ENCODE measurements around the gene SYK. TPM values are rescaled to one million over a fixed set of nuclear protein-coding genes. Genes with fewer than 3 reads are reported as not detected.

The SYK gene
- total RNA-seq, 1 donor from 2014 or later: 26.7 TPM

DNA sequence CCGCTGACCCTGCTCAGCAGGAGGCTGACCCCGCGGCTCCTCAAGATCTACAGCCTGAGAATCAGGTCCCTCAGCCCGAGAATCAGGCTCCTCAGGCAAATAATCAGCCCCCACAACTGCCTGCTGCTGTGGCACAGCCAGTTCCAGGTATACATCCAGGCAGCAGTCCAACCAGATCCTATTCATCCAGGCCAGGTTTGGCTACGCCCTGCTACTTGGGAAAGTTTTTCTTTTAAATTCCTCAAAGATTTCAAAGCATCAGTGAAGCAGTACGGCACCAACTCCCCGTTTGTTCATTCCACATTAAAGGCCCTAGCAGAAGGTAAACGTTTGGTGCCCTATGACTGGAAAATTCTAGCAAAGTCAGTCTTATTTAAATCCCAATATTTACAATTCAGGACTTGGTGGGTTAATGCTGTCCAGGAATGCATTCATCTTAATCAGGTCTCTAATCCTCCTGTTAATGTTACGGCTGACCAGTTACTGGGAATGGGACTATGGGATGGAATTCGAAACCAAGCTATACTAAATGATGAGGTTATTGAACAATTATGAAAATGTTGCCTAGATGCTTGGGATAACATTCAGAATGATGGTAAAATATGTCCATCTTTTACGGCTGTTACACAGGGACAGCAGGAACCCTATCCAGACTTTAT lies 102.3 kb downstream of the SYK start:
- no peak for DNase-seq (ENCODE audit: low spot score)

DNA sequence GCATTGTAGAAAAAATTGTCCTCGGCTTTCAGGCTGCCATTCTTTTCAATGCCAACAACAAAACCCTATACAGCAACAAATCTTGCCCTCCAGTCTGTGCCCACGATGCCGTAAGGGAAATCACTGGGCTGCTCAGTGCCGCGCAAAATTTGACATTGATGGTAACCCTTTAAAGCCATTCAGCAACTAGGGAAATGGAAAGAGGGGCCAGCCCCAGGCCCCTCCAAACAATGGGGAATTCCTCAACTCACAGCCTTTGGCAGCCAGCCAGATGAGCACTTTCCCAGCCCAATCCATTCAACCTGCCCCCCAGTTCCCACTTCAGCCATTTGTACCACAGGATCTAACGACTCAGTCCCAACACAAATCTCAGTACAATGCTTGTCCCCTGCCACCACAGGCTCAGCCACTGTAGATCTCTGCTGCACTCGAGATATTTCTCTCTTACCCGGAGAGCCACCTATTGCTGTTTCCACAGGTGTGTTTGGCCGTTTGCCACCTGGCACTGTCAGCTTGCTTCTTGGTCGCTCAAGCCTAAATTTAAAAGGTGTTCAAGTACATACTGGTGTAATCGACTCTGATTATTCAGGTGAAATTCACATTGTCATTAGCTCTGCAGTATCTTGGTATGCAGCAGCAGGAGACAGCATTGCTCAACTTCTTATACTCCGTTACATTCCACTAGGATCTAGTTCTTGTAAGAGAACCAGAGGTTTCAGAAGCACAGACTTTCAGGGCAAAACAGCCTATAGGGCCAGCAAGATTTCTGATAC lies 103.3 kb downstream of the SYK start:
- no peak for DNase-seq (ENCODE audit: low spot score)

DNA sequence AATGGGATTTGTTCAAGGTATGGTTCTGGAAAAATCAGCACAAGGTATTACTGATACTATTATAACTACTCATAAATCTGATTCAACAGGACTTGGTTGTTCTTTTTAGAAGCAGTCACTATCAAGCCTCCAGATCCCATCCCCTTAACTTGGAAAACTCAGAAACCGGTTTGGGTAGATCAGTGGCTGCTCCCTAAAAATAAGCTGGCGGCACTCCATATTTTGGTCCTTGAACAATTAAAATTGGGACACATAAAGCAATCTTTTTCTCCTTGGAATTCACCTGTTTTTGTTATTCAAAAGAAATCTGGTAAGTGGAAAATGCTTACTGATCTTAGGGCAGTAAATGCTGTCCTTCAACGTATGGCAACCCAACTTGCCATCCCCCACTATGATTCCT lies 104.2 kb downstream of the SYK start:
- no peak for DNase-seq (ENCODE audit: low spot score)

DNA sequence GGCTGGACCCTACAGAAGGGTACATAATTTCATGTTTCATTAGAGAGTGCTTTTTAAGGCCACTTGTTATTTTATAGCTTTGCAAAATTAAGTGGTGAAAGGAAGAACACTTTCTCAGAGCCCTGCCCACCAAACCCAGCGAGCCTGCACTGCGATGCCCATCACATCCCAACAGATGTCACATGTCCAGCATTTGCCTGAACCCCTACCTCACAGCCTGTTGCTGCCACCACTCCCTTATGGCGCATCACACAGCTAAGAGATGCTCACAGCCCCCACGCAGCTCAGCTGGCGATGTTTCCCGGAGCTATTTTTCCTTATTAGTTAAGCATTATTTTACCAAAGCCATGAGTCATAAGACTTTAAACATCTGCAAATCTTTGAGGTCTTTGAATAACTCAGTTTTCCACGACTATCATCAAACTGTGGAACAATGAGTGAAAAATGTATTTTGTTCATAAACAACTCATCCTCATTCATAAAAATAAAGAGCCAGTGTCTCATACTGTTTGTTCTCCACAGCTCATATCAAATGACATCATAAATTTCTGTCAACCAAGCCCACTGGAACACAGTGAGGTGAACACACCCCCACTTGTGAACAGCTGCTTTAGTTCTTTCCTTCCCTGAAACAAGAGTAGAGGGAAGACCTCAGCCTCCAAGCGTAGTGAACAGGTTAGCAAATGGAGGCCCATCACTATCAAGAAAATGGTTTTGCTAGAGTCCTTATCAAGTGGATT lies 104.9 kb downstream of the SYK start:
- no peak for DNase-seq (ENCODE audit: low spot score)

DNA sequence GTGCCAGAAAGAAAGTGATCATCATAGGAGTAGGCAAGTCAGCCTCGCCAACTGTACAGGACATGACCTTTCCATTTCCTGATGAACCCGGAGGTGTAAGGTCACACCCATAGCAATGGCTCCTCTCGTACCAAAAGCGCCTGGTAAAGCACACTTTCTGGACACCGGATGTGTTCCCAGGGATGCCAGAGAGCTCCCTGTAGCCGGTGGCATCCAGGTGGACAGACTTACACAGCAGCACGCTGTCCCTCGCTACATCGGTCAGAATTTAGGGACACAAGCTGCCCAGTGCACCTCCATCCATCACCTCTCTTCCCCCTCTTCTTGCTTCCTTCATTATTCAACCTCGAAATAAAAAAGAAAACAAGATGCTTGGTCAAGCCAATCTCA lies 105.4 kb downstream of the SYK start:
- DNase-seq (ENCODE audit: low spot score): no peak

DNA sequence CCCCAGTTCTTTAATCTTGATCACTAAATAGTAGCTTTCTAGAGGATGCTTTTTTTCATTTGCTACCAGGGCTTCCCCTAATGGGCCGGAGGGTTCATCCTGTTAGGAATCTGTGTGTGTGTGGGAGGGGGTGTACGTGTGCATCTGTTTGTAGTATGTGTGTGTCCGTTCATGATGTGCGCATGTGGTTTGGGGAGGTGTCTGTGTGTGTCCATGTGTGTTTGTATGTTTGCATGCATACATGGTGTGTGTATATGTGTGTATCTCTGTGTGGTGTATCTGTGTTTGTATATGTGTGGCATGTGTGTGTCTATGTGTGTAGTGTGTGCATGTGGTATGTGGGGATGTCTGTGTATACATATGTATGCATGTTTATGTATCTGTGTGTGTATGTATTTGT lies 106.2 kb downstream of the SYK start:
- DNase-seq (ENCODE audit: low spot score): no peak

DNA sequence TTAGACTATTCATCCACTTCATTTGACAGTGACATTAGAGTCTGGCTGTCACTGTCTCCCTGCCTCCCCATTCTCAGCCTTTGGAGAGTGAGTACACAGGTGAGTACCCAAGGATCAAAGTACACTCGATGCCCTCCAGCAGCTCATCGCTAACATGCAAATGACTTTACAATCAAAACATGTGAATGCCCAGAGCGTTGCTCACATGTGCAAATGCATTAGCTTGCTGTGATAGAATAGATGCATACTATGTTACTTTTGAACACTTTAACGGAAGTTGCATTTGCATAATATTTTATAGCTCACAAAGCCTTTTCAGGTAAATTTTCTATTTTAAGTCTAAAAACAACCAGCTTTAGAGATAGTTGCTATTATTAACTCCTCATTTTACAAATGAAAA lies 107.6 kb downstream of the SYK start:
- no peak for DNase-seq (ENCODE audit: low spot score)

DNA sequence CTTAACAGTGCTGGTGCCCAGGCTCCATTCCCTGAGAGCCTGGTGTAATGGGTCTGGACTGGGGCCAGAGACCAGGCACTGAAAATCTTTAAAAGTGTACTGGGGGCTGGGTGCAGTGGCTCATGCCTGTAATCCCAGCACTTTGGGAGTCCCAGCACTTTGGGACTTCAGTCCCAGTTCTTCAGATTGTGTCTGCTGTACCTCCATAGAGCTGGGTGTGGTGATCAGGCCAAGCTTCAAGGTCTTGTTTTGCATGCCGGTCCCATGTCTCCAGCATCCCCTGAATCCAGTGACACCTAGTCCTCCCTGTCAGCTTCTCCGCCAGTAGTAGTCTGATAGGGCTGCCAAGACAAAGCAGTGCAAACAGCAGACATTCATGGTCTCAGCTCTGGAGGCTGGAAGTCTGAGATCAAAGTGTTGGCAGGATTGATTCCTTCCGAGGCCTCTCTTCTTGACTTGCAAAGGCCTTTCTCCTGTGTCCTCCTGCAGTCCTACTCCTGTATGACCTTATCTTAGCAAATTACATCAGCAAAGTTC lies 108.2 kb downstream of the SYK start:
- no peak for DNase-seq (ENCODE audit: low spot score)

DNA sequence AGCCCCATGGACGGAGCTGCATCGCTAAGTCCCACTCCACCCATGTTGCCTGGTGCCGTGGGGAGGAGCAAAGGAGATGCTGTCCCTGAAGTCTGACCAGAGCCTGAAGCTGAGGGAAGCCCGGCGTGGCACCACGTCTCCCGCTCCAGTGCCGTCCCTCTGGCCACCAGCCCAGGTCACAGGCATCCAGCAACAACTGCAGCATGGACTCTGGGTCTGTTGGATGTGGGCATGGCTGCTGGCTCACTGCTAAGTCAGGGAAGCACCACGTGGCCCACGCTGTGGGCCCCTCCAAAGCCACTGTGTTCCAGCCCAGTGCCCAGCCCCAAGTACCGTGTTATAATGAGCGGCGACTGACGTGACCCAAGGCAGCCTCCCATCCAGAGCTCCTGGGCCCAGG lies 112.6 kb downstream of the SYK start:
- DNase-seq (ENCODE audit: low spot score): no peak

DNA sequence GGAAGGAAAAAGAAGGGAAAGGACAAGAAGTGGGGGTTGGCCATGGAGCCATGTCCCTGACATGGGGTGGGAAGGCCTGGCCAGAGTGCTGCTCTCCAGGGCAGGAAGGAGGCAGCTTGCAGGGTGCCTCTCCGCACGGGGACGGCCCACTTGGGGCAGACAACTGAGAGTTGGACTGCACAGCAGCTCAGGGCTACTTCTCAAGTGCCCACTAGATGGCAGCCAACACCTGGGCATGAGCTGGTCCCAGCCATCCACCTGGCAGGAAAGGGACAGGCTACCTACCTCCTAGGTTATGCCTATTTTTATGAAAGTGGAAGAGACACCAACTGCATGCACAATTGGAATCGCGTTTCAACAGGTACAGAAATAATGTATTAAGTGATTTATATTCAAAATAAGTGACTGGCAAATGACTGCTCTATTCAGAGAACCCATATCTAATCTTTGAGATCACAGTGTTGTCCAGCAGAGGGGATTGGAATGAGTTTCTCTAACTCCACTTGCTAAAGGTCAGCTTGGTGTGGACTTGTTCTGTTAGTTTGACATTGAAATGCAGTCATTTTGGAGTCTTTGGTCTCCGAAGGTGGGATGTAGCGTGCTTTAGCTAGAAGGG lies 113.4 kb downstream of the SYK start:
- DNase-seq (ENCODE audit: low spot score): no peak

DNA sequence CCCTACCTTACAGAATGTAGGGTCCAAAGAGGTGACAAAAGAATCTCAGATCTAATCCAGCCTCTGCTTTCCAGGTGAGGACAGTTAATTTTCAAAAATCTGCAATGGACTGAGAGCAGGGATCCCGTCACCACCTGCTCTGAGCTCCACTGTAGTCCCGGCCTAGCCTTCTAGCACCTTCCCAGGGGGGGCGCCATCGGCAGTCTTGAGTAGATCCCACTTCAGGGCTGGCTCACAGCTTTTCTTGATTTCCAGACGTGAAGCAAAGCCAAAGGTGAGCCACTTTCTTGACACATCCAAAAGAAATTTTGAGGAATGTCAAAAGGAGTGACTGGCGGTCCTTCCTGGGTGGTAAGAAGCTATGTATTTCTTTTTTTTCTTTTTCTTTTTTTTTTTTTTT lies 114.1 kb downstream of the SYK start:
- DNase-seq (ENCODE audit: low spot score): no peak

DNA sequence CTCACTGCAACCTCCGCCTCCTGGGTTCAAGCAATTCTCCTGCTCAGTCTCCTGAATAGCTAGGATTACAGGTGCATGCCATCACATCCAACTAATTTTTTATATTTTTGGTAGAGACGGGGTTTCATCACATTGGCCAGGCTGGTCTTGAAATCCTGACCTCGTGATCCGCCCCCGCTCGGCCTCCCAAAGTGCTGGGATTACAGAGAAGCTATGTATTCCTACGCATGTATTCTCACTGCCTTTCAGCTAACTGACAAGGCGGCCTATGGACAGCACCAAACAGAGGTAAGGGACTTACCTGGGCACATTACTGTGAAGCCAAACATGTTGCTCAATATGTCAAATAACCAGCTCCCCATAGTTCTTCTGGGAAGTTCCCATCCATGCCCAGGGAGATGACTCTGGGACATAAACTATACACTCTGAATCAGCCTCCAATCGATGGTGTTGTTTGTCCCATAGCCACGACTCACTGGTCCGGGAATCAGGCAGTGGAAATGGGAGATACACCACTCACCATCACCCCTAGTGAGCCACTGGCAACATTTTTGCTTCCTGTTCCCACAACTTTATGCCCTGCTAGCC lies 114.6 kb downstream of the SYK start:
- DNase-seq (ENCODE audit: low spot score): no peak

DNA sequence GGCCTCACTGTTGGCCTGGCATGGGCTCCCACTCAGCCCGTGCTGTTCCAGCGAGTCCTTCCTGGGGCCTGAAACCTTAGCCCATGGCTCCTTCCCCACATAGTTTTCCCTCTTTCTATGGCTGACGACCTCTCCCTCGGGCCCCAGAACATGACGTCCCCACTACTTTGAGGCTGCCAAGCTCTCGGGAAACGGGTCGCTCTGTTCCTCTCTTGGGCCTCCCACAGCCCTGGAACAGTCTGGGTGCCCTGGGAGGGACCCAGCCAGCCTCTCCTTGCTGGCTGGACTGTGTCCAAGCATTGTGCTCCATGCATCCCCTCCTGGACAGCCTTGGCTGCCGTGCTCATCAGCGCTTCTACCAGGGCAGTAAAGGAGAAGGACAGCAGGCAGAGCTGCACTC lies 118.3 kb downstream of the SYK start:
- DNase-seq (ENCODE audit: low spot score): no peak

DNA sequence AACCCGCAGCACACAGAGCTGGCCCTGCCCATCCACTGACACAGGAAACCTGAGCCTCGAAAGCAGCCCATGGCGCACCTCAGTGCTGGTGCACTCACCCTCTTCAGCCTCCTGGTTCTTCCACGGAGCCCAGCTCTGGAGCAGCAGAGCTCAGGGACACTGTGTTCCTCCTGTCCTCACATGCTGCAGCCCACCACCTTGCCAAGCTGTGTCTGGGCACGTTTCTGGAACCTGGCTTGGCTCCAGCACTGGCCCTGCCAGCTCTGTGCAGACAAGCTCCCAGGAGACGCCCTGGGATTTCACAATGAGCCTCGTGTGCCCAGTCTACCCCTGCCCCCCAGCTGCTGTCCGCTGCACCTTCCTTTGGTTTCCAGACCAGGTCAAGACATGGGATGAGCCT lies 119.5 kb downstream of the SYK start:
- no peak for DNase-seq (ENCODE audit: low spot score)

DNA sequence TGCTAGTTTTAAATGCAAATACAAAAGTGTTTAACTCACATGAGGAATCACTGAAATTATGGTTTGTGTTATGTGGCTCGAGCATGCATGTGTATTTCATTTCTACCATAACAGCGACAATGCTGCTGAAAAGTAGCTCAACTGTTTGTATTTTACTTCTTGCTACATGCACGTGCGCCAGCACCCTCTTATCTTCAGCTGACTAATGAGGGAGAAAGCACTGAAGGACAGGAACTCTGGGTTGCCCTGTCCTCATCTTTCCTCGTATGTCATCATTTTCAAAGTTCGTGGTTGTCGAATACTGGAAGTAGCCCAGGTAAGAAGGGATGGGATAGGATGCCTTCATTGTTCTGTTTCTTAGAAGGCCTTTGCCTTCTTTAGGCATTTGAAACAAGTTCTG lies 120.3 kb downstream of the SYK start:
- DNase-seq (ENCODE audit: low spot score): no peak

DNA sequence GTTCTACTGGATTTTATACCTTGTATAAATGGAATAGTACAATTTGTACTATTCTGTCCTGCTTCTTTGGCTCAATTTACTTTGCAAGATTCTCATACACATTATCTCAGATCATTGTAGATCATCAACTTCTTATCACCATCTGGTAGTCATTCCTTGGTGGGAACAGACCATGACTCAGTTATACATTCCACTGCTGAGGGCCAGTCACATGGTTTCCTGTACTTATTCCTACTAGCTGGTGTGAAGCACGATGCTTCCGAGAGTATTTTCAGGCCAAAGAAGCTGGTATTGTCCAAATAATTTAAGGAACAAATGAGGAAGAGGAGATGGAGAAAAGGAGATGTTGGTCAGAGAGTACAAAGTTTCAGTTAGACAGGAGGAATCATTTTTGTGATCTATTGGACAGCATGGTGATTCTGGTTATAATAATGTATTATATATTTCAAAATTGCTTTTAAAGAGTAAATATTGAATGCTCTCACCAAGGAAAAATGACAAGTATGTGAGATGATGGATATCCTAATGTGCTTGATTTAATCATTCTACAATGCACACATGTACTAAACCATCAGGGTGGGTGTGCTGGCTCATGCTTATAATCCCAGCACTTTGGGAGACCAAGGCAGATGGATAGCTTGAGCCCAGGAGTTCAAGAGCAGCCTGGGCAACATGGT lies 124.1 kb downstream of the SYK start:
- DNase-seq (ENCODE audit: low spot score): no peak

DNA sequence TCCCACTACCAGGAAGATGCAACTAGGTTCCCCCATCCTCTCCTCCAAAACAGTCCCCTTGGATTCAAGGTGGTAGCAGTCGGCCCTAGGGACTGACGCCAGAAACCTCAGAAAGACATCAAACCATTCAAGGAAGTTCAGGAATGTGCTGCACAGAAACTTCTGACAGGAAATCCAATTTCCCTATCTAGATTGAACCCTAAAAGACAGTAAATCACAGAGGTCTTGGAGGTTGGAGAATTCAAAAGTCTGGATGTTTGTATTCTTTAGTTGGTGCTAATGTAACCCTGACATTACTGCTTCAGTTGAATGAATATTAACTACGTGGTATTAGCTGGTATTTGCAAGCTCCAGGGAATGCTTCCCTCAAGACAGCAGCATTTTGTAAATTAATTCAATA lies 125.3 kb downstream of the SYK start:
- DNase-seq (ENCODE audit: low spot score): no peak

DNA sequence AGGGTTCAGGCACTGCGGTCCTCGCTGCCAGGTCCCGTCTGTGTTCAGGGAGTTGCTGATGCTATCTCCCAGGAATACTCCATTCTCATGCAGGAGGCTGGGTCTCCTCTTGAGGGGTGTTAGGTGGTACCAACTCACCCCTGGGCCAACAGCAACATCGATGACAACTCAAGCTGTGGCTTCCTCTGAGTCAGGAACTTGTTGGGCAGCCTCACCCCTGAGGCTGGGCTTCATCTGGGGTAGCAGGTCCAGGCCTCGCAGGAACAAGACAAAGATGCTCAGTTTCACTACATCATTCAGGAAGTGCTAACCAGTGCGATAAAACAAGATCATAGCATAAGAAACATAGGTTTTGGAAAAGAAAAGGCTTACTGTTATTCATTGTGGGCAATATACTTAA lies 125.9 kb downstream of the SYK start:
- no peak for DNase-seq (ENCODE audit: low spot score)

DNA sequence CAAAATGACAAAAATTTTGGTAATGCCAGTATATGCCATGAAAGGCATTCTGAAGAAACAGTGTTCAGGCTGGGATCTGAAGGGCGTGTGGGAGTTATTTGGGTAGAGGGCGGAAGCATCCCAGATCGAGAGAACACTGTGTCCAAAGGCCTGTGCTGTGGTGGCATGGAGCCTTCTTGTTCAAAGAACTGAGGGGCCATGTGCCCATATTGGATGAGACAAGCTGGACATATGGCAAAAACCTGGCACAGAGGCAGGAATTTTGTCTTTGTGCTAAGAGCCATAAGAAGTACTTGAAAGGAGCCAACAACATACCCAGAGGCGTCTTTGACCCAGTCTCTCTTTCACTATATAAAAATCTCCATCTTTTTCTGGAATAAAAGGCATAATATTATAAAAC lies 128.0 kb downstream of the SYK start:
- no peak for DNase-seq (ENCODE audit: low spot score)

DNA sequence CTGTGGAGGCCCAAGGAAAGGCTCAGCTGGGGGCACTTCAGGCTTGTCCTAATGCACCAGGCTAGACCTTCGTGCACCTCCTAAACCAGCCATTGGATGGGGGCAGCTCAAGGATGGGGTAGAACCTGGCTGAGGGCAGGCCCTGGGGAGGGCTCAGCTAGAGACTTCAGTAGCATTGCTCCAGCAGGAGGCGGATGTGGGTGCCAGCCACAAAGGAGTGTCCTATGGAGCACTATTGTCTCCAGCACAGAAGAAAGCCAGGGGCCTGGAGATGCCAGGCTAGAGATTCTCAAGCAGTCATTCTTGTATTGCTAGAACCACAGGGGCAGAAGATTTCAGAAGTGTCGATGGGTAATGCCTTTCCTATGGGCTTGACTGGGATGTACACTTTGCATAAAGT lies 131.8 kb downstream of the SYK start:
- DNase-seq (ENCODE audit: low spot score): no peak

DNA sequence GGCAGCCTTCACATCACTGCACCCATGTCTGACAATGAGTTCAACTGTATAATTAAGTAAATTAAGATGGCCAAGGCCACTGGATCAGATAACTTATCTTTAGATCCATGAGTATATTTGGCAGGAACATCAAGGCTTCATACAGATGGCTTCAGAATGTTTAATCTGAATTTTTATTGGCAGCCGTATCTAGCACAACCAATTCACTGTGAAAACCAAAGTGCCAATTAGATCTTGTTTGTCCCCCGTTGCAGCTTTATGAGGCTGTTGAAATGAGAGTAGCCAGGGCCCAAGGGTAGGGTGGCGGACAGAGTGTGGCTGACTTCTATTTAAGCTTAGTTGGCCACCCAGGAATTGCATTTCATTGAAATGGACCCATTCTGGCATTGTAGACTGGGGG lies 137.7 kb downstream of the SYK start:
- DNase-seq (ENCODE audit: low spot score): no peak

Measured in mesenteric fat pad (tissue), 1 donor.